Chondrocyte (in vitro differentiated cells): Measurements from ENCODE around the gene NUP210L. TPM values are rescaled to one million over a fixed set of nuclear protein-coding genes. Genes with fewer than 3 reads are reported as not detected.

ENCODE experiments used
- DNase-seq: peaks from one replicate; pipeline ENCODE4 v3.0.0; 2021; ENCODE audit warnings: mixed read lengths, low spot score
- H3K27ac Mint-ChIP-seq: one replicate; pipeline ENCODE4 v1.8.0; 2021; ENCODE audit warnings: mild to moderate bottlenecking, moderate library complexity, mixed read lengths; ENCODE audit not compliant: unreplicated experiment
- H3K27me3 Mint-ChIP-seq: 2 replicates; pipeline ENCODE4 v1.8.0; 2021; ENCODE audit warnings: low read depth, mixed read lengths
- H3K36me3 Mint-ChIP-seq: 2 replicates; pipeline ENCODE4 v1.8.0; 2021; ENCODE audit warnings: low read depth, mixed read lengths
- H3K4me1 Mint-ChIP-seq: 2 replicates; pipeline ENCODE4 v1.8.0; 2021; ENCODE audit warnings: low read depth, mild to moderate bottlenecking, mixed read lengths
- H3K4me3 Mint-ChIP-seq: one replicate; pipeline ENCODE4 v1.8.0; 2021; ENCODE audit warnings: mild to moderate bottlenecking, moderate library complexity, mixed read lengths; ENCODE audit not compliant: unreplicated experiment
- H3K9me3 Mint-ChIP-seq: 2 replicates; pipeline ENCODE4 v1.8.0; 2021; ENCODE audit warnings: low read depth, mixed read lengths
- CTCF ChIP-seq: fragments of 200-600 bp; sonication (generic); IDR thresholded peaks from 2 replicates; pipeline ENCODE4 v1.5.0; 2021; ENCODE audit warnings: antibody characterized with exemption, mild to moderate bottlenecking, moderate library complexity
- total RNA-seq: library from RNA; stranded (reverse); gene quantifications from 3 replicates; pipeline ENCODE4 v1.2.1, GENCODE V29; 2021

NUP210L gene
- total RNA-seq, 1 donor from 2014 or later, result not detected

- Mint-ChIP-seq H3K9me3 (no peaks in the 10 kb centered on the region), H3K4me3 (peak overlapping the region; percentile 88), H3K36me3 (peaks cover 4% of the 10 kb centered on the region), H3K27ac (peak overlapping the region; percentile 94), H3K4me1 (peaks cover 73% of the 10 kb centered on the region), H3K27me3 (no peaks in the 10 kb centered on the region)
- no peak for TF ChIP-seq CTCF
- peak; percentile 86 for DNase-seq
Measured at GRCh38 chr1:153963850-153964331, 191.0 kb downstream of the NUP210L start.

DNA sequence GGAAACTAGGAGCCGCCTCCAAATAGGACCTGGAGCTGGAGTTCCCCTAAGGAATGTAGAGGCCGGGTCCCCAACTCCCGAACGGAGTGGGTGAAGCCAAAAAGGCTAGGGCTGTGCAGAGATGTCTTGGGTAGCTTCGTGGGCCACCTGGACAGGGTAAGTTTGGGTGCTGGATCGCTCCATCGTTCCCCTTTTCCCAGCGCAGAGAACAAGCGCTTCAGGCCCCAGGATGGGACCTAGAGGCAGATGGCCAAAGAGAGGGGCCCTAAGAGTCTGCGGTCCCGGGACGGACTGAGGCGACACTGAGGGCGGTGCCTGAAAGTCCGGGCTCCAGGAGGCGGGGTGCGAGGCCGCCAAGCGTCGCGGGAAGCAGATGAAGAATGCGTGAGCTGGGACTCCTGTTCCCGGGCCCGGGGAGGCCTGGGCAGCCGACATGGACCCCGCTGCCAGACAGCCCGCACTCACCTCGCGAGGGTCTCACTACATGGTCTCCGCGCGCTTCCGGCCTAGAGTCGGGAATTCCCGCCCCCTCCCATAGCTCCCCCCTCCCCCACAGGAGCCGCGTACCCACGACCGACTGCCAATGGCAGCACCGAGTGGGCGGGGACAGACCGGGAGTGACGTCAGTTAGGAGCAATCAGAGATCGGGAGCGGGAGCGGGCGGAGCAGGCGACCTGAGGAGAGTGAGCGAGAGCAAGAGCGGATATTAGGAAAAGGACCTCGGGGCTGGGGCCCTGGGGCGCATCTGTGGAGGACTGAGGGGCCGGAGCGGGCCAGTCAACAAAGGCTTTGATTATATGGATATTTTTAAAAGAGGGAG, 191.6 kb downstream of the NUP210L start, which contains the start of gene SLC39A1:
TSS of gene SLC39A1 (minus strand) at position 508 of the 820 bp plus-strand sequence. CDS start 822 bp downstream, outside the sequence.
- Mint-ChIP-seq H3K36me3 (peaks cover 4% of the 10 kb centered on the region), H3K4me3 (peak within 1 kb of the TSS; percentile 88), H3K27ac (peak within 1 kb of the TSS; percentile 94), H3K27me3 (no peaks in the 10 kb centered on the region), H3K9me3 (no peaks in the 10 kb centered on the region), H3K4me1 (peaks cover 73% of the 10 kb centered on the region)
- peak; percentile 99 for DNase-seq
- no peak for TF ChIP-seq CTCF

DNA sequence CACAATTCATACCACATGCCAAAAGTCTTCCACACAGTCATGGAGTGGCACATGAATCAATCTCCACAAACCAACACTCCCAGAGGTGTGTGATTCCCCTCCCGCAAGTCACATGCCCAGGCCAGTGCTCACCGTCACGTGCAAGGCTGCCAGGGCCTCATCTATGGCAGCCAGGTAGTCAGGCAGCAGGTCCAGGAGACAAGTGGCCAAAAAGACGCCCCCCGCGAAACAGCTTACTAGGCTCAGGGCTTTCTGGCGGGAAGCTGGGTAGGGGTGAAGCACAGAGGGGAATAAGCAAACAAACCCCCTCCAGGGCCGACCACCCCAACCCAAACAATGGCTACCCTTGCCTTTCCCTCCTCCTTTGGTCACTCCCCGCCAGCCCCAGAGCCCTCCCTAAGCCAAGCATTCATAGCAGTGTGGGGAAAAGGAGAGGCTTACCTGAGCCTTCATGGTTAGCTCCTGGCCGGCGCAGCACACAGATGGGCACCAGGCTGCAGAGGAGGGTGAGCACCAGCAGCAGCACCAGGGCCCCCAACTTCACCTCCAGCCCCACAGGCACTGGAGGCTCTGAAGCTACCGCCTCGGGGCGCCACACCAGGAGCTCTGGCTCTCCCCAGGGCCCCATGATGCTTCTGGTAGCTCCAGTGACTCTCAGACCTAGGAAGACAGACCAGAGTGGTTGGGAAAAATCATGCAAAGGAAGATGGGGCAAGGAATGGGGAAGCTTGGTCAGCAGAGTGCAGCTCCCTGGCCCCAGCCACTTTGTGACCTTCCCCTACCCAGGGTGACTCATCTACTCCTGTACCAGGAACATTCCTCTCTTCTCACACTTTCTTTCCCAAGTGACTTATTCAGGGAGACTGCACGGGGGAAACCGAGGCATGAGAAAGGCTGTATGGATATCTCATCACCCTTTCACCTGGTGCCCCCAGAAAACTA, 192.5 kb downstream of the NUP210L start:
- Mint-ChIP-seq H3K27me3 (no peaks in the 10 kb centered on the region), H3K4me3 (peak overlapping the region; percentile 88), H3K9me3 (no peaks in the 10 kb centered on the region), H3K4me1 (peaks cover 71% of the 10 kb centered on the region), H3K36me3 (peaks cover 4% of the 10 kb centered on the region), H3K27ac (peak overlapping the region; percentile 94)
- no peak for TF ChIP-seq CTCF
- DNase-seq, result no peak

DNA sequence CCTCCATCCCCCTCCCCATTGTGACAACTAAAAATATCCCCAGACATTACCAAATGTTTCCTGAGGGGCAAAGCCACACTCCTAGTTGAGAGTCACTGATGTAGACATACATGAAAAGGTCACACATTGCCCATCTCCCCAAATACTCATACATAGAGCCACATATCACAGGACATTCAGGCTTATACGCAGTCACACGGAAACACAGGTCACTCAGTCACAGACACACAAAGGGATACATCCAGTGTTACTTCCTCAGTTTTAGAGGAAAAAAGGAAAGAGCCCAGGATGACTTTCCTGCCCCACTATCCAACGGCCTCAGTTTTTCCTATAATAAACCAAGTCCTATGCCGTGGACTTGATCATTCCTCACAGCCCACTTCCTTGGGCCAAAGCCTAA, 193.5 kb downstream of the NUP210L start:
- Mint-ChIP-seq H3K4me3 (peak overlapping the region; percentile 88), H3K27me3 (no peaks in the 10 kb centered on the region), H3K9me3 (no peaks in the 10 kb centered on the region), H3K27ac (peak overlapping the region; percentile 94), H3K36me3 (peaks cover 4% of the 10 kb centered on the region), H3K4me1 (peaks cover 73% of the 10 kb centered on the region)
- TF ChIP-seq CTCF, result no peak
- DNase-seq, result no peak

- H3K27me3 Mint-ChIP-seq, result no peaks in the 10 kb centered on the region
- no peaks in the 10 kb centered on the region for H3K9me3 Mint-ChIP-seq
- peak; percentile 88 for DNase-seq
- H3K36me3 Mint-ChIP-seq, result peaks cover 4% of the 10 kb centered on the region
- no peak overlapping the region for H3K27ac Mint-ChIP-seq
- peaks cover 65% of the 10 kb centered on the region for H3K4me1 Mint-ChIP-seq
- H3K4me3 Mint-ChIP-seq, result no peak overlapping the region
- no peak for TF ChIP-seq CTCF
Measured at GRCh38 chr1:153960206-153960605, 194.7 kb downstream of the NUP210L start.
